ENCODE measurements around the gene SLC39A7. TPM values are rescaled to one million over a fixed set of nuclear protein-coding genes. Genes with fewer than 3 reads are reported as not detected.

SLC39A7 gene
- total and polyA plus RNA-seq, 2 donors (not counting 3 experiments of a cell fraction or from before 2014, with no cell fraction given): 99.8 to 129 TPM

GRCh38 chr6:33216117-33216649 is 15.5 kb downstream of the SLC39A7 start:
- CTCF ChIA-PET: interaction anchor here (0.9 kb wide), 1 partner anchor 16 kb away, joined by 3 read pairs; no protein-coding TSS in a partner anchor
- no peak overlapping the region for H3K4me2 ChIP-seq (ENCODE audit: insufficient read depth, low read length)
- no peak overlapping the region for H3K9ac ChIP-seq (replicated peaks; ENCODE audit: extremely low read depth, insufficient read depth, low read length)
- TF ChIP-seq EZH2 (IDR thresholded peaks at IDR 0.05; ENCODE audit: borderline replicate concordance, low read depth, low read length, severe bottlenecking): no peak
- TF ChIP-seq JUN (IDR thresholded peaks at IDR 0.05; ENCODE audit: borderline replicate concordance, insufficient read depth, insufficient read length, low read depth): no peak
- dilution Hi-C loops (cut with MboI; ENCODE audit: extremely low pct_ligation_motif_present, low sequenced_read_pairs): no loop called here
- POLR2A ChIA-PET: no interaction called here
- intact Hi-C loops (cut with micrococcal nuclease): no loop called here
- H3K27ac ChIP-seq (ENCODE audit: insufficient read depth, low read depth, low read length): no peak overlapping the region
- no peaks in the 10 kb centered on the region for H4K20me1 ChIP-seq (replicated peaks; ENCODE audit: control insufficient read depth, extremely low read depth, insufficient read depth, low read length)
- no peaks in the 10 kb centered on the region for H3K36me3 ChIP-seq (ENCODE audit: control insufficient read depth in 2 of 2, extremely low read depth in 1 of 2, insufficient read depth in 2 of 2, low read length in 2 of 2)
- DNase-seq (ENCODE audit: low read depth, low spot score) (no peak), FAIRE-seq (no peak)
- no peaks in the 10 kb centered on the region for H3K79me2 ChIP-seq (ENCODE audit: control insufficient read depth, insufficient read depth, low read length)
- no TSS peak for BruUV-seq (replicated peaks)
- no peaks in the 10 kb centered on the region for H3K9me3 ChIP-seq (replicated peaks; ENCODE audit: control insufficient read depth, insufficient read depth, low read length)
- peaks cover 8% of the 10 kb centered on the region for H3K4me1 ChIP-seq (ENCODE audit: control insufficient read depth, extremely low read depth, insufficient read depth, low read length)
- no peak overlapping the region for H2AFZ ChIP-seq (ENCODE audit: low read depth, low read length)
- no peak overlapping the region for H3K4me3 ChIP-seq (replicated peaks in 1 of 3; ENCODE audit: insufficient read depth in 1 of 3, low read depth in 1 of 3, low read length in 3 of 3)
- no peaks in the 10 kb centered on the region for H3K9me1 ChIP-seq (replicated peaks; ENCODE audit: control insufficient read depth, extremely low read depth, insufficient read depth, low read length)
- peaks cover 3 to 10% of the 10 kb centered on the region in 2 experiments for H3K27me3 ChIP-seq (ENCODE audit: control insufficient read depth in 2 of 2, insufficient read depth in 2 of 2, low read length in 2 of 2)

- POLR2A ChIA-PET: no interaction called here
- H3K27me3 ChIP-seq (ENCODE audit: control insufficient read depth in 2 of 2, insufficient read depth in 2 of 2, low read length in 2 of 2): peaks cover 3 to 13% of the 10 kb centered on the region in 2 experiments
Measured at GRCh38 chr6:33217246-33217645, 16.6 kb downstream of the SLC39A7 start.

More at GRCh38 chr6:33217246-33217645, 16.6 kb downstream of the SLC39A7 start:
- intact Hi-C loops (cut with micrococcal nuclease): no loop called here
- H4K20me1 ChIP-seq (replicated peaks; ENCODE audit: control insufficient read depth, extremely low read depth, insufficient read depth, low read length): no peaks in the 10 kb centered on the region
- TF ChIP-seq EZH2 (IDR thresholded peaks at IDR 0.05; ENCODE audit: borderline replicate concordance, low read depth, low read length, severe bottlenecking) (no peak), FOS (IDR thresholded peaks at IDR 0.05; ENCODE audit: borderline replicate concordance, insufficient read depth, low read length) (no peak), MAX (IDR thresholded peaks at IDR 0.05; ENCODE audit: insufficient read depth, insufficient read length) (no peak), GATA2 (IDR thresholded peaks at IDR 0.05; ENCODE audit: insufficient read depth, insufficient read length, low read depth, low read length) (no peak), CTCF (IDR thresholded peaks at IDR 0.05; ENCODE audit: extremely low read depth in 1 of 2, insufficient read depth in 1 of 2, low read depth in 1 of 2, low read length in 2 of 2) (no peak), JUN (IDR thresholded peaks at IDR 0.05; ENCODE audit: borderline replicate concordance, insufficient read depth, insufficient read length, low read depth) (no peak), POLR2A (IDR thresholded peaks at IDR 0.05; ENCODE audit: low read depth, low read length) (no peak), POLR2AphosphoS5 (IDR thresholded peaks at IDR 0.05; ENCODE audit: insufficient read depth, low read depth, low read length) (no peak), MYC (IDR thresholded peaks at IDR 0.05; ENCODE audit: low read depth, low read length) (no peak)
- no peak overlapping the region for H3K4me3 ChIP-seq (replicated peaks in 1 of 3; ENCODE audit: insufficient read depth in 1 of 3, low read depth in 1 of 3, low read length in 3 of 3)
- H3K9me1 ChIP-seq (replicated peaks; ENCODE audit: control insufficient read depth, extremely low read depth, insufficient read depth, low read length): no peaks in the 10 kb centered on the region
- no peaks in the 10 kb centered on the region for H3K9me3 ChIP-seq (replicated peaks; ENCODE audit: control insufficient read depth, insufficient read depth, low read length)
- CTCF ChIA-PET: no interaction called here
- no peak overlapping the region for H3K27ac ChIP-seq (ENCODE audit: insufficient read depth, low read depth, low read length)
- no TSS peak for BruUV-seq (replicated peaks)
- no peaks in the 10 kb centered on the region for H3K79me2 ChIP-seq (ENCODE audit: control insufficient read depth, insufficient read depth, low read length)
- H2AFZ ChIP-seq (ENCODE audit: low read depth, low read length): no peak overlapping the region
- FAIRE-seq (no peak), DNase-seq (ENCODE audit: low read depth, low spot score) (no peak)
- peaks cover 8% of the 10 kb centered on the region for H3K4me1 ChIP-seq (ENCODE audit: control insufficient read depth, extremely low read depth, insufficient read depth, low read length)
- H3K36me3 ChIP-seq (ENCODE audit: control insufficient read depth in 2 of 2, extremely low read depth in 1 of 2, insufficient read depth in 2 of 2, low read length in 2 of 2): no peaks in the 10 kb centered on the region
- no peak overlapping the region for H3K4me2 ChIP-seq (ENCODE audit: insufficient read depth, low read length)
- H3K9ac ChIP-seq (replicated peaks; ENCODE audit: extremely low read depth, insufficient read depth, low read length): no peak overlapping the region
- dilution Hi-C loops (cut with MboI; ENCODE audit: extremely low pct_ligation_motif_present, low sequenced_read_pairs): no loop called here

Measured in endothelial cell of umbilical vein (primary cell).